ENCODE results near the gene STON2.

STON2 gene

DNA sequence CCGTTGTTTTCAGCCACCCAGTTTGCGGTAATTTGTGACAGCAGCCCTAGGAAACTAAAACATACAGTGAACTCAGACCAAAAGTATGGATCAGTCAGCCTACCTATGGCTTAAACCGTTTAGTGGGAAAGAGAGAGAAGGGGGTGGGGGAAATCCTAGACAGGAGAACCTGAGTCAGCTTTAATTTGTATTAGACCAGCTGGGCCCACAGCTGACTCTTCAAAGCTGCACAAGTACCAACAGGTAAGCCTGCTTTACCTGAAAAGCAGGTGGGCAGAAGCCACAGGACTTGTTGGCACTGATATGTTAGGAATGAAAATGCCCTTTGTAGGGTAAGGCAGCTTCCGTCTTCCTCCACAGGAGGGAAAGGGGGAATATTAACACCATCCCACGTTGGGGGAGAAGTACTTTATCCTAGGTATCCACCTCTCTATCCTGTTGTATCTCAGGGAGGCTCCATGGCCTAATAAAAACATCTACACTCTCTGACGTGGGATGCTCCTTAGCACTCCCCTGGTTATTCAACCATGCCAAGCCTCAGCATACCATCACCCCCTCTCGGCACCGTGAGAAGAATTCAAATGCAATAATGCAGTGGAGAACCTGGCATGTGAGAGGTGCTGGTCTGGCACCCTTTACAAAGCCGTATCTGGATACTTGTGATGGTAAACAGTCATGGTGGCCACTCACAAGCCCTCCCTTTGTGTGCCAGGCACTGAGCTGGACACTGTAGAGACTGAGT is 70.3 kb downstream of the STON2 start:
- no peak for DNase-seq

DNA sequence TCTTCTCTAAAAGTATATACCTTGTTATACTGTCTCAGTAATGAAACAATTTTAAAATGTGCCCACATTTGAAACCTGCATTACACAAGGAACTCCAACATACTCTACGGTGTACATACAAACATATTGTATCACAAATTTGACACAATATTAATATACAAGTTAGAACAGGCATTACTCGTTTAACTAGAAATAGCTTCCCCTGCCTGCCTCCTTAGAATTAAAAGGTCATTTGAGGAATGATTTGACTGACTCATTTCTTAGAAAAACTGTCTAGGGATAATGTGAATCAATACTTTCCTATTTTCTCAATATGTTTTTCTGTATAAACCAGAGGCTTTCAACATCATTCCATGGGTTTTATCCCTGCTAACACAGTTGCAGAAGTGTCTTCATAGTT is 73.7 kb downstream of the STON2 start:
- DNase-seq: no peak

DNA sequence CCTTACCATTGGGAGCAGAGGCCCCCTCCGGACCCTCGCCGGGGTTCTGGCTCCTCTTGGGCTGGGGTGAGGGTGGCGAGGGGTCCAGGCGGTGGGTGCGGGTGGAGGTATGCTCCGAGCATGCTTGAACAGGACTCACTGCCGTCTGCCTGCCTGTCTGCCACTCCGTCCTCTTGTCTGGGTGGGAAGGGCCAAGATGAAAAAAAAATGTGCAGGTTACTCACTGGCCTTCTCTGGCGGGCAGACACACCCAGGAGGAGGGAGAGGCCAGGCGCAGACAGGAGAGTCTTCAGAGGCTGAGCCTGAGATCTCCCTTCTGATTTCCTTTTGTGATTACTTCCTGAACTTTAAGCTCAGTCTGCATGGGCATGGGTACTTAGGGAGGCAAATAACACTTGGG is 76.1 kb downstream of the STON2 start:
- DNase-seq: peak; percentile 84 to 86

DNA sequence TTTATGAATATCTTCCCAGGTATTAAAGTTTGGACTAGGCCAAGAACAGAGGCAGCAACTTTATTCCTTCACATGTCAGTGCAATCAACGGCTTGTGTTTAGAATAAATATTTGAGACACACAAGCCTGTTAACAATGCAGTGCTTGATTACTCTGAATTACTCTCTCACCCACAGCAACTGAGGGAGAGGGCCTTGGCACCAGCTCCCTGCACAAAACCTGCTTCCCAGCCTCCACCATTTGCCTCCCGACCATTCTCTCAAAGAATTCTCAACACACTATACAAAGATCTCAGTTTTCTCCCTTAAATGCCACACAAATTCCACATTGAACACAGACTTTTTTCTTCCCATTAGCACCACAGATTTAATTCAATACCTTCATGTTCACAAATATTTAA is 77.0 kb downstream of the STON2 start:
- DNase-seq: no peak

DNA sequence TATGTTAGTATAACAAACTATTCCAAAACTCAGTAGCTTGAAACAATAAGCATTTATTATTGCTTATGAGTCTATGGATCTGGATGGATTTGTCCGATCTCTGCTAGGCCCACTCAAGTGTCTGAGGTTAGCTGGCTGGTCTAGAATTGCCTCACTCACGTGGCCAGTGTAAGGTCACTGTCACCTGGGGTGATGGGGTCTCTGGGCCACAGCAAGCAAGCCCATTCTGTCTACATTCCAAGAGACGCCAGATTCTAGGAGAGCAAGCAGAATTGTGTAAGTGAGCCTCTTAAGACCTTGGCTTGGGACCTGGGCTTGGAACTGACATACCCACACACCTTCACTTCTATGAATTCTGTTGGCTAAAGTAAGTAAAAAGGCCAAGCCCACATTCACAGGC is 80.2 kb downstream of the STON2 start:
- DNase-seq: peak in 1 of 2 experiments; percentile 28

DNA sequence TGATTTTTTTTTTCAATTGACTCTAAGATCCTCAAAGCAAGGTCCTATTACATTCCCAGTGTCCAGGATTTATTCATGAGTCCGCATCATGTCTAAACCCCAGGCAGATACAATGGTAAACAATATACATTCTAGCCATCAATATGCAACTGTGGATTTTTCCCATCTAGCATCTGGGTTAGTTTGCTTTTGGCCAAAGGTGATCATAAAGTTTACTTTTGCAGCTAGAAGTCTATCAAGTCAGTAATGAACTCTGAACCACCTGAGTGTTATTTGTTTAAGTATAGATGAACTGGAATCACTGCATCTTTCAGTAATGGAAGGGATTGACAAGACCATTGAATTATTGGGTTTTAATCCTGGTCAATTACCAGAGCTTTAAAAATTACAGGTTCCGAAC is 80.8 kb downstream of the STON2 start:
- DNase-seq: no peak

DNA sequence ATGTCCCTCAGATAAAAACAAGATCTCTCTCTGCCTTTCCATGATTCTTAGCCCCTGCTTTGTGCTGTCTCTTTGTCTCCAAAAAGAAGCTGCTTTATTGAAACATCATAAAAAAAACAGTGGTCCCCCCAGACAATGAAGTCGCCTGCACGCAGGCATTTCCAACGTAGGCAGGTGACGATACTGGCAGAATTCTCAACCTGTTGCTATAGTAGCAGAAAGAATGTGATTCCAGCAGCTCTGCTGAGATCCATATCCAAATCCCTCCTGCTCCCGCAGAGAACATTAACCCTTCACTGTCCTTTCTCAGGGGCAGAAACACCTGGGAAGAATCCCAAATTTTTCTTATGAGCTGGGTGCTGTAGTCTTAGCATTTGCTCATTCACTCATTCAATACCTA is 84.8 kb downstream of the STON2 start:
- DNase-seq: no peak

DNA sequence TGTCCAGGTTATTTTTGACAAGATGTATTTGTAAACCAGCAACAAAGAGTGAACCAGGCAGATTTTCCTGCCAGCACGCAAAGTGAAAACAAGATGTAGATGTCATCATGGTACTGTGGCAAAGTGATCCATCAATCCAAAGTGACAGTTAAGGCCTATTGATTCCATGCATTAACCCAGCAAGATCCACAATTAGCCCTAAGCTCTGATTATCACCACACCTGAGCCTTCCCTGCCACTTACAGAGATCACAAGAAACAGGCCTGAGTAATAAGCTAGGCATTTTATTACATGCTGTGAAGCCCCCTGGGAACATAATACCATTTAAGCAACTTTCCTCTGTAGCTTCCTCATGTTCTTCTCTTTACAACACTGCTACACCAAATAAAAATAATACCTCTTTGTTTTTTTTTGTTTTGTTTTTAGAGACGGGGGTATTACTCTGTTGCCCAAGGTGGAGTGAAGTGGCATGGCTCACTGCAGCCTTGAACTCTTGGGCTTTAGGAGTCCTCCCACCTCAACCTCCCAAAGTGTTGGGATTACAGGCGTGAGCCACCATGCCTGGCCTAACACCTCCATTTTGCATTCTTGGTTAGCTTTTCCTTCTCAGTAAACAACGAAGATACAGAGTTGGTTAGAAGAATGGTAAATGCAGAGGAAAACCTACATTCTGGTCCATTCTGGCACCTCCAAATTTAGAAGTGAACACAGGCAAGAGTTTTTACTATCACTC is 85.5 kb downstream of the STON2 start:
- peak; percentile 47 to 78 for DNase-seq

DNA sequence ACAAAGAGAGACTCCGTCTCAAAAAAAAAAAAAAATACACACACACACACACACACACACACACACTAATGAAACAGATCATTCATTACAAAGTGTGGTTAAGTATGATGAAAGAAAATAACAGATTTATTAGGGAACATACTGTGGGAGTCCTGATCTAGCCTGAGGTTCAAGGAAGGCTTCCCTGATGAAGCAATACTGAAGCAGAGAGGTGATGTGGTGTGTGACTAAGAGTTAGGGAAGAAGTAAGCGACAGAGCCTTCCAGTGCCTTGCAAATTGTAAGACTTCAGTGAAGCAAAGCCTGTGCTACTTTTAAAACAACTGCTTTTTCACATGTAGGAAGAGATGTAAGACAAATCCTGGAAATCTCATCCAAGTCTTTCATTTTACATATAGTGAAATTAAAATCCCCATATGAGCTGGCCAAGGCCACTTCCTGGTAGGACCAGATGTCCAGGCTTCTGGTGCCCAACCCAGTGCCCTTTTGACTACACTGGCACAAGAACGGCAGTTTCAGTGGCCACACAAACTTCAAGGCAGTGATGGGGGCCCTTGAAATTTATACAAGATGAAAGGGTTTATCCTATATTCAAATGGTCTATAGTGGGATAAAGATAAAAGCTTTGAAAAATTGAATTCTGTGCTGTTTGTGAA is 86.2 kb downstream of the STON2 start:
- DNase-seq: peak in 1 of 2 experiments; percentile 37

DNA sequence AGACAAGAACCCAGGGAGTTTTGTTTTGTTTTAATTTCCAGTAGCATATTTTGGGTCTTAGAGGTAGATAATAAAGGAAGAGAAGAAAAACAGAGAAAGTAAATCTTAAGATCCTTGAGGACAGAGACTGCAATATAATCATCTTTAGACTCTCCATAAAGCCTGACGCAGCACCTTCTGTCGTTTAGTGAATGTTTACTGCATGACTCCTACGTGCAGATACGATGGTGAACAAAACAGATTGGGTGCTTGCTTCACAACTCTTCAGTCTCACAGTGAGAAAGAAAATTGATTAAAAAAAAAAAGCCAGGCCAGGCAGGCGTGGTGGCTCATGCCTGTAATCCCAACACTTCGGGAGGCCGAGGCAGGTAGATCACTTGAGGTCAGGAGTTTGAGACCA is 86.9 kb downstream of the STON2 start:
- DNase-seq: peak; percentile 44 to 74

DNA sequence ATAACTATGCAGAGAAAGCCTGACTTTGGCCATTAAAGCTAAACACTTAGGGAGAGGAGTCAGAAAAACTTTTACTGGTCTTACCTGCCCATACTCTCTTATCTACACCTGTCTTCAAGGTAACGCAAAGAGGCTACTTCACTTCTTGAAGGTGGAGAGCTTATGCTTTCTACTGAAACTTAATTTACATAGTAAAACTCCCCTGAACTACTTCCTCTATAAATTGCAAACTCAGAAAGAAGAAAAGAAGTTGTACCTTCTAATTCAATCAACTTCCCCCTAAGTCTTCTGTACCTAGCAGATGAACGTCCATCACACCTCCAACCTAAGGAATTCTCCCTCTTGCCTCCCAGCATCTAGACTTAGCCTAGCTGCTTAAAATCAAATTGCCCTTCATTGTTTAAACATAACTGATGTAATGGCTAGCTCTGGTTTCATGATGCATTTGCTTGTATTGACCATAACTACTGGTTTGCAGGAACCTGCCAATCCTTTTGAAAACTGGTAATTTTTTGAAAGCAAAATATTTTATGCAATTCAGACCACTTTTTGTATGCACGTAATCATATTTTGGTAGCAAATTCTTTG is 87.7 kb downstream of the STON2 start:
- no peak for DNase-seq

DNA sequence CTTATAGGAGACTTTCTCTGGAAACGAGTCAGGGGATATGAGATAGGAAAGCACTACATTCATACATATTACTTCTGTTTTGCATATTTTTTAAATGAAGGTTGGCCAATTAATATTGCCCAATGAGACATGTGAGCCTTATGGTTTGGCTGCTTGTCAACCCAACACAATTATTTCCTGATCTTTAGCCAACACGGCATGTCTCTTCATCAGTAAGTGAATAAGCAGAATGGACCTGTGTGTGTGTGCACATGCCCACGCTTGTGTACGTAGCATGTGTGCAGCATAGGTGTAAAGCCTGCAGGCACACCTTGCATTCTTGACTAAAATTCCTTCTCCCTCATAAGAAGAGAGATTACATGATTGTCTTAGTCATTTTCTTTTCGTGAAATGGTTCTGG is 88.3 kb downstream of the STON2 start:
- DNase-seq: no peak

DNA sequence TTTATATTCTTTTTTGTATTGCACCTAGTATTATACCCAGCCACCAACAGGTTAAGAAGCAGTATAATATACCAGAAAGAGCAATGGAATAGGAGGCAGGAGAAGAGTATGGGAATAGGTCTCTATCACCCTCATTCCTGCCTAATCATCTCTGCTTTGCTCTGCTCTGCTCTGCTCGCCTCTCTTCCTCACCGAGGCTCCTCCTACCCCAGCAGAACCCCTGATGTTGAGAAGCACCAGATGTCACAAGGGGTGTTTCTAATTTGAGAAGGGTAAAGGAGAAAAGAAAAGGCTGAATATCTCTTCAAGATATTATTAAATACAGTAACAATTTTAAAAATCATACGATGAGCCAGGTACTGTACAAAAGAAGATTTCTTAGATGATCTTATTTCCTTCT is 89.0 kb downstream of the STON2 start:
- DNase-seq: peak; percentile 69 to 85

DNA sequence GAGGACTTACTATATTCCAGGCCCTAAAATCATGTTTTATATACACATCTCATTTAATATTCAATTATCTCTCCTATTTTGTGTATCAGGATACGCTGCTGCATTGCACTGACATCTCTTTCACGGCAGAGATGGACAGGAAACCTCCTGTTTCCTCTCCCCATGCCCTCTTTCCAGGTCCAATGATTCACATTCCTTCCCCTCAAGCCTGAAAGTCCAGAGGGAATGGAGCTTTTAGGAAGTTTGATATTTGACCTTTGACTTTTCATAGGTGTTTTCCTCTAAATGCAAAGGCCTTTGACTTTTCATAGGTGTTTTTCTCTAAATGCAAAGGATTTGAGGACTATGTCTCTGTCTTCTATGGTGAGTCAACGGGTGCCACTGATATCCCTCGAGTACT is 89.5 kb downstream of the STON2 start:
- DNase-seq: no peak

DNA sequence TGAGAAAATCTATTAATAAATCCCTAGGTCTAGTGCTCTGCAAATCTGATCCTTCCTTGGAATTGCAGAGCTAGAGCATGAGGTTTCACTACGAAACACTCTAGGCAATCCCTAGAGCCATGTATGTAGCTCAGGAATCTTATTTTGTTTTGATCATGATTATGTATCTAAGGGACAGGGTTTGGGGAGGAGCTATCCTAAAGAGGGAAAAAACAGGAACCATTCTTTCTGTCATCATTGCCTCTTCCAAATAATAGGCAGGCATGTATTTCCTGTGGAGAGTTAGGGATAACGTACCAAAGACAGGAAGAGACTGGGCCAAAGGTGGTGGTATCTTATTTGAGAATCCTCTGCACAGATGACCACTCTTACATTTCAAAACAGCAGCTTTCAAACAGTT is 90.6 kb downstream of the STON2 start:
- DNase-seq: no peak

DNA sequence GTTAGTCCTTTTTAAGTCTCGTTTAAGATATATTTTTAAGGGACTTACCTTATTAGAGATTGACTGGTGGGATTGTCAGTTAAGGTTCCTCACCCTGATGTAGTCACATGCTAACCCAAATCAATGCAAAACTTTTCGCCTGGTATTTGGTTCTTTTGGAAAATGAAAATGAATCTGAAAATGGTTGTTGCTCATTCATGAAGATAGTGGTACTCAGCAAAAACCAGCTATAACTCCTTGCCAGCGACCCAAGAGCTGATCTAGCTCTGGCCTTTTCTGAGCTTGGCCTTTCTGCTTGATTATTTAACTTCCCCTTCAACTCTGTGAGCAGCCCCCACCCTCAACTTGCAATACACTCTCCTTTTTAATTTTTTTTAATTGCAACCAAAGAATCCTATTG is 94.4 kb downstream of the STON2 start:
- peak in 1 of 2 experiments; percentile 34 for DNase-seq

DNA sequence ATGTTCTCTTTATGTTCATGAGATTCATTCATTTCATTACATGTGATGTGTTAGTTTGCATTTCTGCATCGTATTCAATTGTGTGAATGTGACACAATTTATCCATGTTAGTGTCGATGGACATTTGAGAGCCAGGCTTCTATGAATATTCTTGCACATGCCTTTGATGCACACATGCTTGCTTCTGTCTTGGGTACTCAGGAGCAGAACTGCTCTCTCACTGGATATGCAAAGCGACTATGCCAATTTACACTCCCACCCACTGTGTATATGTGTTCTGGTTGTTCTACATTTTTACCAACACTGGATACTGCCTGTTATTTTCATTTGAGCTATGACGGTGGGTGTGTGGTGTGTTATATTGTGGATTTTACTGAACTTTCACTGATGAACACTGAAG is 95.1 kb downstream of the STON2 start:
- peak in 1 of 2 experiments; percentile 16 for DNase-seq

DNA sequence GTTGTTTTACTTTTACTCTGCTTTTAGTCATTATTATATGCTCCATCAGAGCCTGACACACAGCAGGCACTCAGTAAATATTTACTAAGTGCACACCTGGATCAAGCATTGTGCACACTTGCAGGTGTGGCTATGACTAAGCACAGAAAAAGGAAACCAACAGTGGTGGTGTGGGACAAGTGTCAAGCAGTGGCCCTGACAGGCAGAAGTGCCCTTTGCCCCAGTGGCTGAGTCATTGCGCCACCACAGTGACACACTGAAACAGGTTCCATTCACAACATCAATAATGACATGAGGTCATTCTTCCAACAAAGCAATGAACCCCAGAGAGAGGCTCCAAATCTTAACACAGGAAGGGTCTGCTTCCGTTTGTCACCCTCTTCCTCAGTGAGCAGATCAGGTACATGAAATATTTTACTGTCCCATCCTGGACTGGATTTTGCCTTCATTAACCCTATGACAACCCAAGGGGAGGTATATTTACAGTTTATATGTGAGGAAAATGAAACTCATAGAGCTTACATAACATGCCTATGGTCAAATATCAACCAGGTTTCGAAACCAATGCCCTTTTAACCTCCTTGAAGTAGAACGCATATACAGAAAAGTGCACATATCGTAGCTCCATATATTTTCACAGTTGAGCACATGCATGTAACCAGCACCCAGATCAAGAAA is 96.7 kb downstream of the STON2 start:
- DNase-seq: no peak

DNA sequence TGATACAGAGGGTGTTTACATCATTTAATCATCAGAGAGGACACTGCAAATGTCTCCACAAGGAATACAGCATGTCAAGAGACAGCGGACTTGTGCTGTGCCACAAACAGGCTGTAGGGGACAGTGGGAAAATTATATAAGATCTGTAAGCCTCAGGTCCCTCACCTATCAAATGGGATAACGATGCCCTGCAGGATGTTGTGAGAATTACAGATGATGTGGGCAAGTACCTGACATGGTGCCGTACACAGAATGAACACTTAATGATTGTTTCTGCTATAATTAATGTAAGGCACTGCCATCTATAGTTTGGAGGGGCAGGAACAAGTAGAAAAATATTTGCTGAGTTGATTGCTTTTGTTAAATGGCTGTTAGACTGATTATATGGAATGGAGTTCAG is 97.5 kb downstream of the STON2 start:
- peak; percentile 26 to 59 for DNase-seq

DNA sequence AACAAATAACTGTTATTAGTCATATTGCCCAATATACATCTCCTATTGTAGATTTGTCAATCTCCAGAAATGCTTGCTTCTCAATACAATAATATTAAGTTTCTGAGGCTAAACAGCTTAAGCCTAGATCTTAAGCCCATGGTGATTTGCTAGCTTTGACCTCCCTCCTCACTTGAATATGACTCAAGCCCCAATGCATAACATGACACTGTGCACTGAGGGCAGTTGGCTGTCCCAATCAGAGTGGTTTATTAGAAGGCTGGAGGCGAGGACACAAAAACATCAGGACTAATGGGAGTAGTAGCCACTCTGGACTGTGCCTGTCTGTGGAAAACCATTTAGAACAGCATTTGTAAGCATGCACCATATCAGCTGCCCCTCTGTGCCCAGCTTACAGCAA is 98.3 kb downstream of the STON2 start:
- no peak for DNase-seq

DNA sequence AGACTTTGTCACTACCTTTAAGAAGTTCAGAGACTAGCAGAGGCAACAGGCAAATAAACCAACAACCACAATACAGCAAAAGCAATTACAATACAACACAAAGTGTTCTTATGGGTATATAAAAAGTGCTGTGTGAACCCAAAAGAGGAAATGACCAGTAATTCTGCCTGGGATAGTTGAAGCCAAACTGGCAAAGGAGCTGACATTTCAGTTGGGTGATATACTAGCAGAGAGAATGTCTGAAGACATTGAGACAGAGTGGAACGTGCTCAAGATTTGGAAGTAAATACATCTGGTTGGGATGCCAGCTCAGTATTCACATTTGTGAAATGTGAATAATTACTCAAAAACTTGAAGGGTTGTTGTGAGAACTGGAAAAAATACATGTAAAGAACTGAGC is 98.8 kb downstream of the STON2 start:
- DNase-seq: no peak

DNA sequence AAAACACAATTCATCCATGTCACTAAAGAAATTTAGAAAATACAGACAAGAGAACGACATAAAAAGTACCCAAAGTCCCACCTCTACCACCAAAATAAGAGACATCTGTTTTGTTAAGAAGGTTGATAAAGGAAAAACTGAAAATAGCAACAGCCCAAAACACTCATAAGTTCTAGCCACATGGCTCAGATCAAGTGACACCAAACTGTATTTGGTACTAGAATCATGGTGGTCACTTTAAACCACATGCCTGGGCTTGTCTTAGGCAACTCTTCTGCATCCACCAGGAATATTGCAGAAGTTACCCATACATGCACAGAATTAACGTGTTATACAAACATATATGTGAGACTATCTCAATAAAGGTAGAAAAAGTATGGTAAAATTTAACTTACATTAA is 101.2 kb downstream of the STON2 start:
- peak; percentile 49 to 84 for DNase-seq

DNA sequence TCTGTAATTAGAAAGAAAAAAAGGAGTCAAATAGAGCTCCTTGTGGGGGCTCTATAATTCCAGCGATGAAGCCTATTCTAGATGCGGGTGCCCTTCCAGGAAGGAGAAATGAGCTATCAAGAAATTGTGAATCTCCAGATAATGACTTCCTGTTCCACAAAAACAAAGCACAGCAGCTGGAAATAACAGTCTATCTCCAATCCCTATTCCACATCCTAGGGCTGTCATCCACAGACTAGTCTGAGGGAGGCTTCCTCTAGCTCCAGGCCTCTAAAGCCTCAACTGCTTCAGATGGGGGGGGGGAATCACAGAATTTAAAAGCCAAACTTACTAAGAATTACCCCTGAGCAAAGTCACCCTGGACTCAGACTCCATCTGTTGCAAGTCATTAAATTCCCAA is 102.0 kb downstream of the STON2 start:
- DNase-seq: peak; percentile 97 to 99

Measured in NCI-H524 (cell line).